ENCODE data around the gene SDC1. TPM values are rescaled to one million over a fixed set of nuclear protein-coding genes. Genes with fewer than 3 reads are reported as not detected.

The SDC1 gene
- total RNA-seq, 2 donors from 2014 or later: 0.30 TPM; not detected in 1

DNA sequence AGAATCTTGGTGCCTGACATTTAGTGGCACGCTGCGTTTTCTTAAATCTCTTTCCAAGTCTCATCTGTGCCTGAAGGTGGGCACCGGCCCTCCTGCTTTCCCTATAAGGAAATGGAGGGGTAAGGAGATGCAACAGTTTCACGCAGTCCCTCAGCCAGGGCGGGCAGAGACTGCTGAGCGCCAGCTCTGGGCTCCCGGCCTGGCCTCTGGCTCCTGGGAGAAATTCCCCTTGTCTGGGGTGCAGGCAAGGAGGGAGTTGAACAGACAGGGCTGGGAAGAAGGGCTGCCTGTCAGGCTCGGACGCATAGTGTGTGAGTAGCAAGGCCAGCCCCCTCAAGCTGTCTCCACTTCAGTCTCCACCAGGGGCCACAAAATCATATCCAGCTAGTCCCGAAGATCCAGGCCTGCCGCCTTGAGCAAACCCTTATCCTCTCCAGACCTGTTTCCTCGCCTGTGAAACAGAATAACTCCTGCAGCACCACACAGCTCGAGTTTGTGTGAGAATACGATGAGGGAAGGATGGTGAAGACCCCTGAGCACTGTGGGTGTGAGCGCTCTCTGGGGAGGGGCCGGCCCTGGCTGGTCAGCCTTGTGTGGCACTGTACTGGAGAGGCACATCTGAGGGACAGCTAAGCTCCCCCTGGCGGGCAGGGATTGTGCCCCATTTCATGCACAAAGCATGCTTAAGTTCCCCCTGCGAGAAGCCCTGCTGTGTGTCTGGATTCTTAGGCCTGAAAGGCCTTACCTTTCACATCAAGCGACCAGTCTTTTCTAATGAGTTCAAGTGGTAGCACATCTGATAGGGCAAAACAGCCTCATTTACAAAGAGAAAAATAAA lies 33.8 kb downstream of the SDC1 start:
- Mint-ChIP-seq H3K27me3 (peaks cover 8% of the 10 kb centered on the region), H3K4me3 (no peak overlapping the region), H3K9me3 (no peaks in the 10 kb centered on the region), H3K4me1 (no peaks in the 10 kb centered on the region), H3K27ac (no peak overlapping the region), H3K36me3 (ENCODE audit: low read depth) (no peaks in the 10 kb centered on the region)
- no peak for ATAC-seq (replicated peaks)

DNA sequence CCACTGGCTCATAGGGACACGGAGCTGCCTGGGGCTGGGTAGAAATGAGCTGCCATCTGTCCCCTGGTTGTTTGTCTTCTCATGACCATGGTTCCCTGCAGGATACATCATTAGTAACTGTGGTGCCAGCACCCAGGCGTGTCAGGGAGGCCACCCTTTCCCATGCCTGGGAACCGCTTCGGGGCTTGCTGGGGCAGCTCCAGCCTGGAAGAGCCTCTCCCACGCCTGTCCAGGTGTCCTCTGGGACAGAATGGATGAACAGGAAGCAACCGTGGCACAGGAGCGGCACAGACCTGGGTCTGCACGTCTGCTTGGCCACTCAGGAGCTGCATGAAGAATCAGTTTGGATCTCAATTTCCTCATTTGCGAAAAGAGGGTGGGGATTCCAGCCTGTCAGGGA lies 34.8 kb downstream of the SDC1 start:
- Mint-ChIP-seq H3K4me3 (no peak overlapping the region), H3K4me1 (no peaks in the 10 kb centered on the region), H3K36me3 (ENCODE audit: low read depth) (no peaks in the 10 kb centered on the region), H3K9me3 (no peaks in the 10 kb centered on the region), H3K27me3 (peaks cover 8% of the 10 kb centered on the region), H3K27ac (no peak overlapping the region)
- no peak for ATAC-seq (replicated peaks)

DNA sequence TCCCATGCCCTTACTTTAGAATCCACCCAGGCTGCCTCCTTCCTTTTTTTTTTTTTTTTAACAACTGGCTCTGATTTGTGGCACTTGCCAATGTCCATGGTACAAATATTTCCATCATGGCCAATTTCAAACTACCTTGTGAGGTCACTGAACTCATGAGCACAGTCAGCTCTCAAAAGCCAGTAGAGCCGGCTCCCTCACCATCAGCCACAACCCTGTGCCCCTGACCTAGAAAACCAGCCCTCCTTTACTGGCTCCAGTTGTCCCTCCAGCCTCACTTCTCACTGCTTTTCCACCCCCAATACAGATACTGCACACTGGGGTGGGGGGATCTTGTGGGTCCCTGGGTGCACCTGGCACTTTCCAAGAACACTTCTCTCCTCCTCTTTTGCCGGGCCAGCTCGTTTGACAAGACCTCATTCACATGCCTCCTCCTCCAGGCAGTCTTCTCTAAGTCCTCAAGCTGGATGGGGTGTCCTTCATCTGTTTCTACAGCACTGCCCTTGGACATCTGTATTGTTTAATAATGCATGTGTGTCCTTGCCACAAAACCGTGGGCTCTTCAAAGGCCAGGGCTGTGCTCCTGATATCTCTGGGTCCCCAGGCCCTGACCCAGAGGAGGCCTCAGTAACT lies 35.5 kb downstream of the SDC1 start:
- Mint-ChIP-seq H3K9me3 (no peaks in the 10 kb centered on the region), H3K36me3 (ENCODE audit: low read depth) (no peaks in the 10 kb centered on the region), H3K27ac (no peak overlapping the region), H3K27me3 (peaks cover 8% of the 10 kb centered on the region), H3K4me1 (no peaks in the 10 kb centered on the region), H3K4me3 (no peak overlapping the region)
- ATAC-seq (replicated peaks): no peak

DNA sequence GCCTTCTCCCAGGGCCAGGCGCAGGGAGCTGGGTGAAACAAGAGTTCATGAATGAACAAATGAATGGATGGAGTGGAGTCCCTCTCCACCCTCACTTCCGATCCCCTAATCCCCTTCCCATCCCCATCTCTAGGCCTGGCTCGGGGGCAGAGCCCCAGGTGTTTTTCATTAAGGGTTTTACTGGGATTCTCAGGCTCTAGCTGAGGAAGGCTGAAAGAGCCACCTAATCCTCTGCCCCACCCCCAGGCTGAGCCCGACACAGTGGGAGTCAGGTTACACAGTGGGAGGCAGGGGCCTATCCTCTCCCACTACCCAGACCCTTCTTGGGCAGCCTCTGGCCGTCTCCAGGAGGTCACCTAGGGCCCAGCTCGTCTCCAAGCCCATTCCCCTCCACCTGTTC lies 36.1 kb downstream of the SDC1 start:
- Mint-ChIP-seq H3K4me1 (no peaks in the 10 kb centered on the region), H3K9me3 (no peaks in the 10 kb centered on the region), H3K36me3 (ENCODE audit: low read depth) (no peaks in the 10 kb centered on the region), H3K4me3 (no peak overlapping the region), H3K27ac (no peak overlapping the region), H3K27me3 (peaks cover 8% of the 10 kb centered on the region)
- no peak for ATAC-seq (replicated peaks)

DNA sequence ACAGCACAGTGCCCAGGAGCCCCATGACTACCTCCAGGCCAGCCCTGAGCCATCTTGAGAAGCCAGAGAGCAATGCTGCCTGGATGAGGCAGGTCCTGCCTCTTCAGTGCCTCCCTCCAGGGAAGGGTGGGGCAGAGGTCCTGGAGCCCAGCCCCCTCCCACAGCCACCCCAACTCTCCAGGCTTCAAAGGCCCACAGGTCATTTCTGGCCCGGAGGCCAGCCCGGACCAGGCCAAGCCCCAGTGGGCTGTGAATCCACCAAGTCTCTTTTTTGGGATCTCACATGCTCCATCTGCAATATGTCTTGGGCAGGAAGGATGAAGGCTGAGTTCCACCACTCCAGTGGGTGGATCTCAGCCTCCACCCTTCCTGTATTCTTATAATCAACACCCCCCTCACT lies 36.7 kb downstream of the SDC1 start:
- H3K4me1 Mint-ChIP-seq: no peaks in the 10 kb centered on the region
- peaks cover 11% of the 10 kb centered on the region for H3K27me3 Mint-ChIP-seq
- no peaks in the 10 kb centered on the region for H3K9me3 Mint-ChIP-seq
- ATAC-seq (replicated peaks): no peak
- H3K36me3 Mint-ChIP-seq (ENCODE audit: low read depth): no peaks in the 10 kb centered on the region
- H3K4me3 Mint-ChIP-seq: no peak overlapping the region
- no peak overlapping the region for H3K27ac Mint-ChIP-seq

DNA sequence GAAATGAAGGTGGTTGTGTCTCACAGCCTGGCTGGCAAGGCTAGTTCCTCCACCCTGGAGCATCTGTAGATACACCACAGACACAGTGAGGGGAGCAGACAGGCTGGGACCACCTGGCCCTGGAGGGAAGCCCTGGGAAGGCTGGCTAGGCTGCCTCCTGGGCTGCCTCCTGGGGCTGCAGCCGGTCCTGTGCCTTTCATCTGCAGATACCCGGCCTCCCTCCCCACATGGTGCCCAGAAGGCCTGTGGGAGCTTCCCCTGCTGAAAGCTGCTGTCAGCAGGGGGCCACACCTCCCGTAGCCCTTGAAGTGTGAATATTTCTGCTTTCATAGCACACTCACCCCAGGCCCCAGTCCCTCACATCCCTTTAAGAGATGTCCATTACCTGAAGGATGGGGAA lies 37.6 kb downstream of the SDC1 start:
- ATAC-seq (replicated peaks): no peak
- Mint-ChIP-seq H3K27ac (no peak overlapping the region), H3K27me3 (peaks cover 12% of the 10 kb centered on the region), H3K4me3 (no peak overlapping the region), H3K4me1 (no peaks in the 10 kb centered on the region), H3K36me3 (ENCODE audit: low read depth) (no peaks in the 10 kb centered on the region), H3K9me3 (no peaks in the 10 kb centered on the region)

DNA sequence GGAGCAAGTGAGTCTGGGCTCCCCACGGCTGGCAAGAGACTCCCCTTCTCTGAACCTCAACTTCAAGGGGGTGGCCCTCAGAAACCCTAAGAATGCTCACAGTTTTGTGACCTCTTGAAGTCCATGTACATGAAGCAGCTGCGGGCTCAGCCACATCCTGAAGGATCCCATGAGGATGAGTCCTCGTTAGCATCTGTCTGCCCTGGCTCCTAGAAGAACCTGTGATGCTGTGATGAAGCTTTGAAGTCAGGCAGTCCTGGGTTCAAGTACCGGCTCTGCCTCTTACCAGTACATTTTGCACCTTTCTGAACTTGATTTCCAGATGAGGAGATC lies 38.1 kb downstream of the SDC1 start:
- no peaks in the 10 kb centered on the region for H3K9me3 Mint-ChIP-seq
- no peak overlapping the region for H3K27ac Mint-ChIP-seq
- no peak overlapping the region for H3K4me3 Mint-ChIP-seq
- H3K4me1 Mint-ChIP-seq: no peaks in the 10 kb centered on the region
- peaks cover 12% of the 10 kb centered on the region for H3K27me3 Mint-ChIP-seq
- H3K36me3 Mint-ChIP-seq (ENCODE audit: low read depth): no peaks in the 10 kb centered on the region
- ATAC-seq (replicated peaks): no peak

DNA sequence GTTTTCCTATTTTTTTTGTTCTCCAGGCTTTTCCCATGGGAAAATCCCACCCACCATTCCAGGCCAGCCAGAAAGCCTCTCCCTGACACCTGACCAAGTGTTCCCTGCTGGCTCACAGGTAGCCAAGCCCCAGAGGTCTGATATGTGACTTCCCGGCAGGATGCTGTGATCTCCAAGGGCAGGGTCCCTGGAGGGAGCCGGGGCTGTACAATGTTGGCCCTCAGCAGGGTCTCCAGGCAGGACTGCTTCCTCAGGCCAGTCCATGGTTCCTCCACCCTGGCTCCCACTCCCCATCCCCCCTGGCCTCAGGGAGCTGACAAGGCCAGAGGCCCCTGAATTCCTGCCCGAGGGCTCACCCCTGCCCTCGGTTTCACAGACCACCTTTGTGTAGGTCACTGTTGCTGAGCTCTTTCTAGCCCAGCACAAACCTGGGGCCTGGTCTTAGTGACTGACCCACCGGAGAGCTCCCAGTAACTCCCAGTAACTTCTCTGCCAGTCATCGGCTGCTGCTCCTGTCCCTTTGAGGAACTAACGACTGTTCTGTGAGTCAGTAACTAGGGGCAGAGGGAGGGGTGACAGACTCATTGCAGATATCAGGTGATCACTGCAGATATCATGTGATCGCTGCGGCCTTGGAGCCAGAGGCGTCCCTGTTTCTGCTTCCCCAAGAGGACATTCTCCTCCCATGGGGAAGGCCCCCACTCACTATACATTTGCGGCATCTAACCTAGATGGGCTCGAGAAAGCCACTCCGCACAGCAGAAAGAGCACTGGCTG lies 38.7 kb downstream of the SDC1 start:
- Mint-ChIP-seq H3K4me1 (no peaks in the 10 kb centered on the region), H3K27ac (no peak overlapping the region), H3K36me3 (ENCODE audit: low read depth) (no peaks in the 10 kb centered on the region), H3K4me3 (no peak overlapping the region), H3K27me3 (peaks cover 12% of the 10 kb centered on the region), H3K9me3 (no peaks in the 10 kb centered on the region)
- ATAC-seq (replicated peaks): no peak

DNA sequence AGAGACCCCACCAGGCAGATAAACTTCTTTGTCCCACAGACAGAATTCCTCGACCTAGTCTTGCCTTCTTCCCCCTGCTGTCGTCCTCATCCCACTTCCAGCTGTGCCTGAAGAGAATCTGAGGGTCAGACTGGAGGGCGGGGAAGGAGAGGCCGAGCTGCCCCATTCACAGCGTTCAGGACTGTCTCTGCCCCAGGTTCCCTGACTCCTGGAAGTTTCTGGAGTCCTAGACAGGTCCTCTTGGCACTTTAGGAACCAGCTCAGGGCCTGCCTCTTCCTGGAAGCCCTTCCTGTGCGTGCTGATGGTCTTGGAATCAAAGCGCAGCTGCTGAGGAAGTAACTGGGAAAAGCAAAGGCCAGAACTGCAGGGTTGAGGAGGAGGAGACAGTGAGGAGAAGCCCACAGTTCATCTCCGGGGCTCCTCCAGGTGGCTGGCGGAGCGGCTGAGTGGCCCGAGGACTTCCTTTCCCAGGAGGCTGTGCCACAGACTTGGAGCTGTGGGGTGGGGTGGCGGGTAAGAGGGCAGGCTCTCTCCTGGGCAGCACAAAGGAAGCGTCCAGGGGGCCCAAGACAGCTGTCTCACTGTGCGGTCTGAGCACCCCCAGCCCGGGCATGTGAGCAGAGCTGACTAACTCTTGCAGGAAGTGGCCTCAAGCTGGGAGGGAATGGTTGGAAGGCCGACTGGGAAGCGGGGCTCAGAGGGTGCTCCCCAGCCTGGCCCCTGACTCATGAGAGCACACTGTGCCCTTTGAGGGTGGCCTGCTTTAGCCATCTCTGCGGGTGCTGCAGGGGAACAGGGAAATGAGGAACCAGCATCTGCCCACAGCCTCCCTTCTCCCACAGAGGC lies 39.5 kb downstream of the SDC1 start:
- peaks cover 12% of the 10 kb centered on the region for H3K27me3 Mint-ChIP-seq
- H3K9me3 Mint-ChIP-seq: no peaks in the 10 kb centered on the region
- H3K4me1 Mint-ChIP-seq: no peaks in the 10 kb centered on the region
- ATAC-seq (replicated peaks): no peak
- H3K27ac Mint-ChIP-seq: no peak overlapping the region
- H3K36me3 Mint-ChIP-seq (ENCODE audit: low read depth): no peaks in the 10 kb centered on the region
- H3K4me3 Mint-ChIP-seq: no peak overlapping the region

DNA sequence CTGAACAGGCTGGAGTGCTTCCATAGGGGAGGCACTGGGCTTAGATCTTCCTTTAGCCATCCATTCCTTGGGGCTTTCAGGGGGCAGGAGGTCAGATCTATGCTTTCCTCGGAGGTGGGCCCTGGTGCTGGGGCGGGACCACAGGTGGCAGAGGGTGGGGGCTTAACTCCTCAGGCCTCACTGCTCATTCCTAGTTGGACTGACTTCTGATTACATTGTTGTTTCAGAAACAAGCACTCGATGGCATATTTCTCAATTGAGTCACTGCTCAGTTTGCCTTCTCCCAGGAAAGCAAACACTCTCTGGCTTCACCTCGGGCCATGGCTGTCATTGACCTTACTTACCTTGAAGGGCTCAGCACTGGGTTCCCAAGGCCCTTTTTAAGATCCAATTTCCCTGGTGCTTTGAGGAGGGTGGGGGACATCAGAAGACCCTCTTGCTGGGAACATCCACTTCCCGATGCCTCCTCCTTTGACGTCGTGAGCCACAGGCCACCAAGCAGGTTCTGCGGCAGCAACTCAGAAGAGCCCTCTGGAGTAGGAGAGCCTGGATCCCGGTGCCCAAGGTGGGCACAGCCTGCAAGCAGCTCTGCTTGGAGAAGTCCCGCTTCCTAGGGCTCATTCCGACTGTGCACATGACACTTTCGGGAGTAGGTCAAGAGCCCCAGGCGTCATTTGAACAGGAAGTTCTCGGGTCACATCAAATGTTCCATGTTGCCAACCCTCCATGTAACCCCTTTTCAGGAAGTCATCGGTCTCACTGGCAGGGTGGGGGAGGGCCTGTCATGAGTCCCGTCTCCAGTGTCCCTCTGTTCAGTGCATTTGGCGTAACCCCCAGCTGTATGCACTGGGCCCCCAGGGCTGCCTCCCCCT lies 40.6 kb downstream of the SDC1 start:
- ATAC-seq (replicated peaks): no peak
- Mint-ChIP-seq H3K4me3 (no peak overlapping the region), H3K36me3 (ENCODE audit: low read depth) (no peaks in the 10 kb centered on the region), H3K27ac (no peak overlapping the region), H3K9me3 (no peaks in the 10 kb centered on the region), H3K4me1 (no peaks in the 10 kb centered on the region), H3K27me3 (peaks cover 7% of the 10 kb centered on the region)

DNA sequence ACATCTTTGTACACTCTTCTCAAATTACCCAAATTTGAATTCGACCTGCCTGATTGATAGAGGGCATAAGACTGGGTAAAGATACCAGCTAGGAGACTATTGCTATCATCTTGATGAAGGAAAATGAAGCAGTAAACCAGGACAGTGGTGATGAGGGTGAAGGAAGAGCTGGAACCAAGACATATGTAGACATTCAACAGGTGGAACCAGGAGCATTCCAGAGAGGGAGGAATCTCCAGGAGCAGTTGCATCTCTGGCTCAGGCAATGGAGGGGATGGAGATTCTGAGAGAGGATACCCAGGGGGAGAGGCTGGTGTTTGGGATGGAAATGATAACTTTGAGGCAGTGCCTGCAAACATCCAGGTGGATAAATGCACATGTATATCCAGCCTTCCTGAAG lies 41.6 kb downstream of the SDC1 start:
- no peak for ATAC-seq (replicated peaks)
- H3K4me1 Mint-ChIP-seq: no peaks in the 10 kb centered on the region
- H3K9me3 Mint-ChIP-seq: no peaks in the 10 kb centered on the region
- H3K27me3 Mint-ChIP-seq: peaks cover 4% of the 10 kb centered on the region
- no peaks in the 10 kb centered on the region for H3K36me3 Mint-ChIP-seq (ENCODE audit: low read depth)
- no peak overlapping the region for H3K4me3 Mint-ChIP-seq
- no peak overlapping the region for H3K27ac Mint-ChIP-seq

DNA sequence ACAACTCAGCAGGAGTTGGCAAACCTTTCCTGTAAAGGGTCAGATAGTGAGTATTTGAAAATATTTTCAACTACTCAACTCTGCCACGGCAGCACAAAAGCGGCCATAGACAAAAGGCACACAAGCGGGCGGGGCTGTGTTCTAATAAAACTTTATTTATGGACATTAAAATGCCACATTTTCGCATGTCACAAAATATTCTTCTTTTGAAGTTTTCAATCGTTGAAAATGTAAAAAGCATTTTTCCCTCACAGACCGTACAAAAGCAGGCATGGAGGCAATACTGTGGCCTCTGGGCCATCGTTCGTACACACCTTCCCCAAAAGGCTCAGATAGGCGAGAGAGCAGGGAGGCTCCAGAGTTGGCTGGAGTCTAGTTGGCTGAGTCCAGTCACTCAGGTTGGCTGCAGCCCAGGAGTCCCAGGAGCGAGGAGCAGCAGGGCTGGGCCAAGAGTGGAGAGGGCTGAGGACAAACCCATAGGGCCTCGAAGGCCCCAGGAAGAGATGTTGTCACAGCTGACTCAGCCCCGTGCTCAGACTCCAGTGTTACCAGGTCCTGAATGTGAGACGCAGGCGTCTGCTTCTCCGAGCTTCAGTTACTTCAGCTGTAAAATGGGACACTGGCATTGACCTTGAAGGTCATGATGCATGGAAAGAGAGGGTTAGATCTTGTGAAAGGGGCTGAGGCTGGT lies 42.5 kb downstream of the SDC1 start:
- no peak for ATAC-seq (replicated peaks)
- no peaks in the 10 kb centered on the region for H3K4me1 Mint-ChIP-seq
- no peaks in the 10 kb centered on the region for H3K9me3 Mint-ChIP-seq

DNA sequence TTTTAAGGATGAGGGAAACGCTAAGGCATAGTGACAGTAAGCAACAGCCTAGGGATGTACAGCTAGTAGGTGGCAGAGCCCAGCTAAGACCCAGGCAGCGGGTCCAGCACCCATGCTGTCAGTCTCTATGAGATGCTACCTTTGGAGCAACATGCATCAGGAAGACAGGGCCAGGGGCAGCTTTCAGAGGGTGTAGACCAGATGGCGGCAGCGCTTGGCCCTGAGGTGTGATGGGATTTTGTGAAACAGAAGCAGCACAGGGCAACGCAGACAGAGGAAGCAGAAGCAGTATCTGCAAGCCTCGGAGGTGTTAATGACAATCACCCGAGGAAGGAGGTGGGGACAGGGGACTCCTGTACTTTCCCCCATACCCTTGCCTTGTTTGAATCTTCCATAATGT lies 43.2 kb downstream of the SDC1 start:
- ATAC-seq (replicated peaks): no peak
- no peak overlapping the region for H3K4me3 Mint-ChIP-seq
- H3K27ac Mint-ChIP-seq: no peak overlapping the region
- no peaks in the 10 kb centered on the region for H3K36me3 Mint-ChIP-seq (ENCODE audit: low read depth)
- H3K4me1 Mint-ChIP-seq: no peaks in the 10 kb centered on the region
- peaks cover 4% of the 10 kb centered on the region for H3K27me3 Mint-ChIP-seq
- H3K9me3 Mint-ChIP-seq: no peaks in the 10 kb centered on the region

More for the DNA sequence above, 42.5 kb downstream of the SDC1 start:
- Mint-ChIP-seq H3K27ac (no peak overlapping the region), H3K4me3 (no peak overlapping the region), H3K36me3 (ENCODE audit: low read depth) (no peaks in the 10 kb centered on the region), H3K27me3 (peaks cover 4% of the 10 kb centered on the region)
